H9 (cell line): Measurements from ENCODE around the gene MYH7. TPM values are rescaled to one million over a fixed set of nuclear protein-coding genes. Genes with fewer than 3 reads are reported as not detected.

ENCODE experiments used
- DNase-seq: peaks from one replicate; pipeline ENCODE4 v3.0.0-alpha.2; 2017
- H2AFZ ChIP-seq: one replicate; pipeline ENCODE4 v1.6.1; 2013; ENCODE audit warnings: mild to moderate bottlenecking, low read length, control low read depth, moderate library complexity
- H2AK5ac ChIP-seq: 2 replicates; pipeline ENCODE4 v1.6.1; 2013; ENCODE audit warnings: low read length, control low read depth, mixed read lengths; ENCODE audit not compliant: insufficient read length
- H2BK120ac ChIP-seq: one replicate; pipeline ENCODE4 v1.6.1; 2013; ENCODE audit warnings: low read depth, mild to moderate bottlenecking, low read length, control low read depth, inconsistent platforms; ENCODE audit not compliant: poor library complexity, severe bottlenecking
- H2BK12ac ChIP-seq: 2 replicates; pipeline ENCODE4 v1.6.1; 2013; ENCODE audit warnings: low read length, control low read depth, mixed read lengths, low read depth; ENCODE audit not compliant: insufficient read length
- H2BK15ac ChIP-seq: 2 replicates; pipeline ENCODE4 v1.6.1; 2013; ENCODE audit warnings: low read depth, low read length, control low read depth
- H2BK20ac ChIP-seq: one replicate; pipeline ENCODE4 v1.6.1; 2013; ENCODE audit warnings: low read depth, mild to moderate bottlenecking, low read length, control low read depth, inconsistent platforms; ENCODE audit not compliant: poor library complexity, severe bottlenecking
- H2BK5ac ChIP-seq: 2 replicates; pipeline ENCODE4 v1.6.1; 2013; ENCODE audit warnings: low read length, control low read depth, mixed read lengths; ENCODE audit not compliant: insufficient read length
- H3K14ac ChIP-seq: 2 replicates; pipeline ENCODE4 v1.6.1; 2013; ENCODE audit warnings: low read length, control low read depth; ENCODE audit not compliant: insufficient read depth
- H3K18ac ChIP-seq: 2 replicates; pipeline ENCODE4 v1.6.1; 2013; ENCODE audit warnings: low read depth, mild to moderate bottlenecking, mixed read lengths, low read length, control low read depth; ENCODE audit not compliant: insufficient read length
- H3K23ac ChIP-seq: 2 replicates; pipeline ENCODE4 v1.6.1; 2013; ENCODE audit warnings: low read length, control low read depth, mixed read lengths, low read depth; ENCODE audit not compliant: insufficient read length
- H3K23me2 ChIP-seq: 2 replicates; pipeline ENCODE4 v1.6.1; 2013; ENCODE audit warnings: low read depth, mild to moderate bottlenecking, mixed read lengths, low read length, control low read depth; ENCODE audit not compliant: insufficient read length, poor library complexity, severe bottlenecking
- H3K27ac ChIP-seq: 2 replicates; pipeline ENCODE4 v1.5.1; 2013; ENCODE audit warnings: low read length, control low read depth, mixed read lengths, low read depth; ENCODE audit not compliant: insufficient read length
- H3K27me3 ChIP-seq: 2 replicates; pipeline ENCODE4 v1.6.1; 2013; ENCODE audit warnings: low read length, control low read depth, inconsistent platforms; ENCODE audit not compliant: insufficient read depth
- H3K4ac ChIP-seq: 2 replicates; pipeline ENCODE4 v1.6.1; 2013; ENCODE audit warnings: low read depth, mild to moderate bottlenecking, control low read depth, inconsistent platforms, low read length, moderate library complexity
- H3K4me1 ChIP-seq: 2 replicates; pipeline ENCODE4 v1.6.1; 2013; ENCODE audit warnings: low read length, control low read depth, inconsistent platforms; ENCODE audit not compliant: insufficient read depth
- H3K4me2 ChIP-seq: 2 replicates; pipeline ENCODE4 v1.6.1; 2013; ENCODE audit warnings: low read length, control low read depth, mixed read lengths; ENCODE audit not compliant: insufficient read length, insufficient read depth
- H3K56ac ChIP-seq: 2 replicates; pipeline ENCODE4 v1.6.1; 2013; ENCODE audit warnings: low read depth, mild to moderate bottlenecking, mixed read lengths, low read length, control low read depth; ENCODE audit not compliant: insufficient read length
- H3K79me1 ChIP-seq: 2 replicates; pipeline ENCODE4 v1.6.1; 2013; ENCODE audit warnings: low read depth, mild to moderate bottlenecking, moderate library complexity, low read length, control low read depth, inconsistent platforms; ENCODE audit not compliant: insufficient read depth, poor library complexity, severe bottlenecking
- H3K79me2 ChIP-seq: 2 replicates; pipeline ENCODE4 v1.6.1; 2013; ENCODE audit warnings: low read length, control low read depth, inconsistent platforms; ENCODE audit not compliant: insufficient read depth
- H3K9ac ChIP-seq: 2 replicates; pipeline ENCODE4 v1.6.1; 2013; ENCODE audit warnings: low read length, control low read depth, mixed read lengths; ENCODE audit not compliant: insufficient read length; ENCODE audit errors: extremely low read depth
- H3K9me3 ChIP-seq: one replicate; pipeline ENCODE4 v1.6.1; 2013; ENCODE audit warnings: low read depth, low read length, inconsistent platforms; ENCODE audit not compliant: control insufficient read depth
- H3T11ph ChIP-seq: one replicate; pipeline ENCODE4 v1.6.1; 2013; ENCODE audit warnings: mild to moderate bottlenecking, low read length, control low read depth, inconsistent platforms
- H4K20me1 ChIP-seq: one replicate; pipeline ENCODE4 v1.6.1; 2013; ENCODE audit not compliant: control insufficient read depth, insufficient read length, insufficient read depth
- H4K5ac ChIP-seq: 2 replicates; pipeline ENCODE4 v1.6.1; 2013; ENCODE audit warnings: low read depth, mild to moderate bottlenecking, mixed read lengths, low read length, control low read depth; ENCODE audit not compliant: insufficient read length
- H4K8ac ChIP-seq: replicated peaks from 2 replicates; pipeline ENCODE4 v1.6.1; 2013; ENCODE audit warnings: low read length, control low read depth, mixed read lengths, low read depth; ENCODE audit not compliant: insufficient read length
- H4K91ac ChIP-seq: 2 replicates; pipeline ENCODE4 v1.6.1; 2013; ENCODE audit warnings: low read depth, mild to moderate bottlenecking, moderate library complexity, mixed read lengths, low read length, control low read depth; ENCODE audit not compliant: insufficient read length
- H3K27ac Mint-ChIP-seq, 3 experiments: 2 replicates in 2 of 3; 3 replicates in 1 of 3; pipeline ENCODE4 v1.8.0; 2020 to 2021; ENCODE audit warnings: mixed read lengths in 3 of 3, mild to moderate bottlenecking in 1 of 3, moderate library complexity in 1 of 3
- H3K27me3 Mint-ChIP-seq: 2 replicates; pipeline ENCODE4 v1.8.0; 2021; ENCODE audit warnings: low read depth, mild to moderate bottlenecking, moderate library complexity, mixed read lengths
- H3K36me3 Mint-ChIP-seq, 3 experiments: 2 replicates in 2 of 3; 3 replicates in 1 of 3; pipeline ENCODE4 v1.8.0; 2020 to 2021; ENCODE audit warnings: low read depth in 3 of 3, mixed read lengths in 3 of 3; ENCODE audit not compliant: insufficient read depth in 1 of 3
- H3K4me1 Mint-ChIP-seq, 2 experiments: 2 replicates each; pipeline ENCODE4 v1.8.0; 2020; ENCODE audit warnings: mixed read lengths in 2 of 2
- H3K4me3 Mint-ChIP-seq, 2 experiments: 2 replicates in 1 of 2; 3 replicates in 1 of 2; pipeline ENCODE4 v1.8.0; 2020 to 2021; ENCODE audit warnings: mild to moderate bottlenecking in 2 of 2, mixed read lengths in 2 of 2, moderate library complexity in 1 of 2
- H3K9me3 Mint-ChIP-seq, 2 experiments: 2 replicates in 1 of 2; 3 replicates in 1 of 2; pipeline ENCODE4 v1.8.0; 2020; ENCODE audit warnings: mild to moderate bottlenecking in 2 of 2, mixed read lengths in 2 of 2, moderate library complexity in 1 of 2
- CTCF ChIP-seq: fragments of 200-600 bp; sonication (generic); conservative IDR thresholded peaks from 3 replicates; pipeline ENCODE4 v1.8.0; 2021; ENCODE audit warnings: antibody characterized with exemption, mild to moderate bottlenecking
- WGBS: extraction: QIAGEN DNeasy Blood & Tissue Kit; methylation state at CpG from one replicate; pipeline ENCODE4 v1.1.7; 2013; ENCODE audit warnings: missing lambda C conversion rate, low lambda C conversion rate, mixed read lengths; ENCODE audit not compliant: insufficient read length; ENCODE audit errors: extremely low coverage; 5-methylcytosine and 5-hydroxymethylcytosine counted together
- total RNA-seq: library from RNA; stranded (reverse); gene quantifications from 2 replicates; pipeline ENCODE4 v1.2.1, GENCODE V29; 2021

The MYH7 gene
- total RNA-seq, 1 experiment from 2014 or later, result not detected

GRCh38 chr14:23433457-23433856, 2.0 kb downstream of the MYH7 start:
- no peak overlapping the region for H3K4me2 ChIP-seq
- no CpG with 5 or more reads among the region's 10 CpGs for WGBS
- H3K23me2 ChIP-seq, result peaks cover 2% of the 10 kb centered on the region
- no peak overlapping the region for H2BK12ac ChIP-seq
- no peaks in the 10 kb centered on the region for H3K27me3 ChIP-seq
- H3K14ac ChIP-seq, result no peak overlapping the region
- no peak overlapping the region for H2BK120ac ChIP-seq
- no peak overlapping the region for H2BK5ac ChIP-seq
- peaks cover 32 to 40% of the 10 kb centered on the region in 2 experiments for H3K4me1 Mint-ChIP-seq
- no peaks in the 10 kb centered on the region for H3K79me2 ChIP-seq
- no peak overlapping the region for H2AFZ ChIP-seq
- H3K79me1 ChIP-seq, result no peaks in the 10 kb centered on the region
- H3K9me3 ChIP-seq, result no peaks in the 10 kb centered on the region
- TF ChIP-seq CTCF, result peak; percentile 56
- no peak overlapping the region for H3K27ac ChIP-seq
- H4K5ac ChIP-seq, result no peak overlapping the region
- H3K9me3 Mint-ChIP-seq, result no peaks in the 10 kb centered on the region; a peak in 1 of 5 replicates
- no peak overlapping the region for H3T11ph ChIP-seq
- H4K91ac ChIP-seq, result no peak overlapping the region
- no peak overlapping the region for H3K4ac ChIP-seq
- no peak overlapping the region for H3K4me3 Mint-ChIP-seq
- H2BK15ac ChIP-seq, result no peak overlapping the region
- no peaks in the 10 kb centered on the region; the same call in 1 of the 2 replicates for H3K4me1 ChIP-seq
- DNase-seq, result peak; percentile 37
- no peak overlapping the region for H2AK5ac ChIP-seq
- no peak overlapping the region for H3K23ac ChIP-seq
- no peak overlapping the region for H3K18ac ChIP-seq
- no peak overlapping the region for H3K56ac ChIP-seq
- H3K9ac ChIP-seq, result no peak overlapping the region
- H3K27ac Mint-ChIP-seq, result no peak overlapping the region
- H3K27me3 Mint-ChIP-seq, result peaks cover 53% of the 10 kb centered on the region
- H4K8ac ChIP-seq, result no peak overlapping the region
- H3K36me3 Mint-ChIP-seq, result no peaks in the 10 kb centered on the region
- no peaks in the 10 kb centered on the region for H4K20me1 ChIP-seq
- H2BK20ac ChIP-seq, result no peak overlapping the region
